Vagina (tissue), 2 donors: Measurements from ENCODE around the gene COL18A1. TPM values are rescaled to one million over a fixed set of nuclear protein-coding genes. Genes with fewer than 3 reads are reported as not detected.

Experiments used
- DNase-seq, 2 donors: peaks; one replicate each; pipeline ENCODE4 v3.0.0-alpha.2; 2017; ENCODE audit errors: extremely low spot score in 2 of 2
- H3K27ac ChIP-seq: fragments of 200-600 bp; sonication (generic); one replicate; pipeline ENCODE4 v1.5.1; 2019
- H3K27me3 ChIP-seq: fragments of 200-600 bp; sonication (generic); one replicate; pipeline ENCODE4 v1.5.1; 2019
- H3K36me3 ChIP-seq, 2 donors: fragments of 200-600 bp; sonication (generic); one replicate each; pipeline ENCODE4 v1.5.1; 2017 to 2019
- H3K4me1 ChIP-seq: fragments of 200-600 bp; sonication (generic); one replicate; pipeline ENCODE4 v1.5.1; 2019
- H3K4me3 ChIP-seq, 2 donors: fragments of 200-600 bp; sonication (generic); 1 replicate in 1 of 2; 2 replicates in 1 of 2; pipeline ENCODE4 v1.5.1; 2016 to 2019
- H3K9me3 ChIP-seq: fragments of 200-600 bp; sonication (generic); one replicate; pipeline ENCODE4 v1.5.1; 2019
- CTCF ChIP-seq, 3 experiments: fragments of 450-650 bp in 2 of 3; fragments of 200-600 bp in 1 of 3; sonication (generic) in 1 of 3; IDR thresholded peaks; one replicate each; pipeline ENCODE4 v1.5.1; 2017 to 2019; ENCODE audit warnings: antibody characterized with exemption in 3 of 3, mild to moderate bottlenecking in 2 of 3, moderate library complexity in 2 of 3
- POLR2A ChIP-seq, 2 donors: fragments of 450-650 bp; IDR thresholded peaks; one replicate each; pipeline ENCODE4 v1.6.1; 2017; ENCODE audit warnings: antibody characterized with exemption in 2 of 2, mild to moderate bottlenecking in 2 of 2, moderate library complexity in 2 of 2
- POLR2AphosphoS5 ChIP-seq, 2 donors: sonication (generic); formaldehyde crosslinking; IDR thresholded peaks; one replicate each; pipeline ENCODE4 v1.9.0; 2017; ENCODE audit warnings: antibody characterized with exemption in 2 of 2, mild to moderate bottlenecking in 2 of 2, low read depth in 1 of 2; ENCODE audit not compliant: insufficient read depth in 1 of 2
- intact Hi-C: fragments of 100-400 bp; cut with DNase I; formaldehyde crosslinking; loops from one replicate; pipeline ENCODE4 v1.15.1; 2023
- total RNA-seq: library from RNA; depleted of rRNA; stranded (reverse); fragments of >200 nt; gene quantifications from one replicate; pipeline ENCODE4 v1.2.3, GENCODE V29; 2016

COL18A1 gene
- total RNA-seq, 1 donor from 2014 or later, result 86.7 TPM

- Histone ChIP-seq H3K27ac (peak overlapping the region; percentile 85), H3K4me1 (peaks cover 50% of the 10 kb centered on the region), H3K36me3 (no peaks in the 10 kb centered on the region), H3K27me3 (no peaks in the 10 kb centered on the region), H3K9me3 (no peaks in the 10 kb centered on the region), H3K4me3 (peak overlapping the region; percentile 30 to 38)
- intact Hi-C loops, result loop anchor here (2.0 kb wide), 1 partner anchor 147 kb away; no protein-coding TSS in a partner anchor
- TF ChIP-seq CTCF (IDR thresholded peaks at IDR 0.05) (peak; percentile 97 to 99 (median 99)), POLR2AphosphoS5 (IDR thresholded peaks at IDR 0.05; ENCODE audit: insufficient read depth in 1 of 2, low read depth in 1 of 2) (peak; percentile 43 to 92), POLR2A (IDR thresholded peaks at IDR 0.05) (no peak)
- no peak for DNase-seq
These were observed 34.4 kb downstream of the COL18A1 start for GRCh38 chr21:45439161-45439872.

- TF ChIP-seq CTCF (IDR thresholded peaks at IDR 0.05) (no peak), POLR2AphosphoS5 (IDR thresholded peaks at IDR 0.05; ENCODE audit: insufficient read depth in 1 of 2, low read depth in 1 of 2) (no peak), POLR2A (IDR thresholded peaks at IDR 0.05) (no peak)
- Histone ChIP-seq H3K4me3 (peak overlapping the region in 1 of 2 donors; percentile 38), H3K9me3 (no peaks in the 10 kb centered on the region), H3K4me1 (peaks cover 48% of the 10 kb centered on the region), H3K36me3 (no peaks in the 10 kb centered on the region), H3K27me3 (no peaks in the 10 kb centered on the region), H3K27ac (peak overlapping the region; percentile 85)
- intact Hi-C loops, result loop anchor here (2.0 to 10.0 kb wide), 3 partner anchors 147 to 485 kb away; no protein-coding TSS in a partner anchor
- DNase-seq, result no peak
These were observed 35.0 kb downstream of the COL18A1 start for GRCh38 chr21:45439901-45440461.

GRCh38 chr21:45440736-45441350 is 35.9 kb downstream of the COL18A1 start:
- peaks cover 42% of the 10 kb centered on the region for H3K4me1 ChIP-seq
- intact Hi-C loops, result loop anchor here (10.0 kb wide), 2 partner anchors 286 to 486 kb away; no protein-coding TSS in a partner anchor
- H3K4me3 ChIP-seq, result no peak overlapping the region
- H3K9me3 ChIP-seq, result no peaks in the 10 kb centered on the region
- no peak for DNase-seq
- no peak overlapping the region for H3K27ac ChIP-seq
- no peaks in the 10 kb centered on the region for H3K36me3 ChIP-seq
- TF ChIP-seq CTCF (IDR thresholded peaks at IDR 0.05) (no peak), POLR2A (IDR thresholded peaks at IDR 0.05) (no peak), POLR2AphosphoS5 (IDR thresholded peaks at IDR 0.05; ENCODE audit: insufficient read depth in 1 of 2, low read depth in 1 of 2) (no peak)
- no peaks in the 10 kb centered on the region for H3K27me3 ChIP-seq

GRCh38 chr21:45441431-45442255 is 36.7 kb downstream of the COL18A1 start:
- Histone ChIP-seq H3K27ac (no peak overlapping the region), H3K4me3 (no peak overlapping the region), H3K36me3 (no peaks in the 10 kb centered on the region), H3K4me1 (peaks cover 34% of the 10 kb centered on the region), H3K27me3 (no peaks in the 10 kb centered on the region), H3K9me3 (no peaks in the 10 kb centered on the region)
- DNase-seq, result no peak
- TF ChIP-seq CTCF (IDR thresholded peaks at IDR 0.05) (no peak), POLR2A (IDR thresholded peaks at IDR 0.05) (no peak), POLR2AphosphoS5 (IDR thresholded peaks at IDR 0.05; ENCODE audit: insufficient read depth in 1 of 2, low read depth in 1 of 2) (no peak)
- intact Hi-C loops, result loop anchor here (10.0 kb wide), 2 partner anchors 287 to 487 kb away; no protein-coding TSS in a partner anchor
